ENCODE results near the gene RFTN1. TPM values are rescaled to one million over a fixed set of nuclear protein-coding genes. Genes with fewer than 3 reads are reported as not detected.

Gene RFTN1
- total and polyA plus RNA-seq, 2 donors (not counting 3 experiments of a cell fraction or from before 2014, with no cell fraction given) = 40.3 to 43.3 TPM

DNA sequence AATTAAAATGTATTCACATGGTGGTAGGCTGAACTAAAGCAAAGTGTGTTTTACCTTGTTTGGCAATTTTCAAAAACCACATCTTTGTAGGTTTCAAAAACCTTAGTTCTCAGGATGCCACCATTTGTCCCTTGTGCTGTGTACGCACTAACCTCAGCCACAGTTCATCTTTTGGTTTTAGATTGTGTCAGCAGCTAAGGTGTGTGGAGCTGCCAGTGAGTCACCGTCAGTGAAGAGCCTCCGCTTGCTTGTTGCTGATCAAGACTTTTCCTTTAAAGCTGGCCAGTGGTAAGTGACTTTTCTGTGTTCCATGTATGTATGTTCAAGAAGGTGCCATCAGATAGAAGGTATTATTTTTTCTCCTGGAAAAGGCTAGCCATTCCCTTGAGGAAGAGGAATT is 227.3 kb downstream of the RFTN1 start:
- DNase-seq (ENCODE audit: low read depth, low spot score) (no peak), FAIRE-seq (no peak)
- intact Hi-C loops (cut with micrococcal nuclease) (no loop called here), dilution Hi-C loops (cut with MboI; ENCODE audit: extremely low pct_ligation_motif_present, low sequenced_read_pairs) (no loop called here)
- H2AFZ ChIP-seq (ENCODE audit: low read depth, low read length) = no peak overlapping the region
- BruUV-seq (replicated peaks) = no TSS peak
- H3K4me3 ChIP-seq (replicated peaks in 1 of 3; ENCODE audit: insufficient read depth in 1 of 3, low read depth in 1 of 3, low read length in 3 of 3) = no peak overlapping the region
- no peak overlapping the region for H3K4me2 ChIP-seq (ENCODE audit: insufficient read depth, low read length)
- CTCF ChIA-PET = interaction anchor here (0.9 to 2.2 kb wide), 5 partner anchors 37 to 265 kb away, joined by 3 to 11 read pairs (median 3); no protein-coding TSS in a partner anchor
- H3K36me3 ChIP-seq (ENCODE audit: control insufficient read depth in 2 of 2, extremely low read depth in 1 of 2, insufficient read depth in 2 of 2, low read length in 2 of 2) = peaks cover 1 to 3% of the 10 kb centered on the region in 2 experiments
- no peaks in the 10 kb centered on the region for H3K27me3 ChIP-seq (ENCODE audit: control insufficient read depth in 2 of 2, insufficient read depth in 2 of 2, low read length in 2 of 2)
- POLR2A ChIA-PET = no interaction called here
- no peak overlapping the region for H3K27ac ChIP-seq (ENCODE audit: insufficient read depth, low read depth, low read length)
- H3K79me2 ChIP-seq (ENCODE audit: control insufficient read depth, insufficient read depth, low read length) = no peaks in the 10 kb centered on the region
- H4K20me1 ChIP-seq (replicated peaks; ENCODE audit: control insufficient read depth, extremely low read depth, insufficient read depth, low read length) = no peaks in the 10 kb centered on the region
- no peaks in the 10 kb centered on the region for H3K9me1 ChIP-seq (replicated peaks; ENCODE audit: control insufficient read depth, extremely low read depth, insufficient read depth, low read length)
- peaks cover 2% of the 10 kb centered on the region for H3K4me1 ChIP-seq (ENCODE audit: control insufficient read depth, extremely low read depth, insufficient read depth, low read length)
- TF ChIP-seq, protein P1, sequence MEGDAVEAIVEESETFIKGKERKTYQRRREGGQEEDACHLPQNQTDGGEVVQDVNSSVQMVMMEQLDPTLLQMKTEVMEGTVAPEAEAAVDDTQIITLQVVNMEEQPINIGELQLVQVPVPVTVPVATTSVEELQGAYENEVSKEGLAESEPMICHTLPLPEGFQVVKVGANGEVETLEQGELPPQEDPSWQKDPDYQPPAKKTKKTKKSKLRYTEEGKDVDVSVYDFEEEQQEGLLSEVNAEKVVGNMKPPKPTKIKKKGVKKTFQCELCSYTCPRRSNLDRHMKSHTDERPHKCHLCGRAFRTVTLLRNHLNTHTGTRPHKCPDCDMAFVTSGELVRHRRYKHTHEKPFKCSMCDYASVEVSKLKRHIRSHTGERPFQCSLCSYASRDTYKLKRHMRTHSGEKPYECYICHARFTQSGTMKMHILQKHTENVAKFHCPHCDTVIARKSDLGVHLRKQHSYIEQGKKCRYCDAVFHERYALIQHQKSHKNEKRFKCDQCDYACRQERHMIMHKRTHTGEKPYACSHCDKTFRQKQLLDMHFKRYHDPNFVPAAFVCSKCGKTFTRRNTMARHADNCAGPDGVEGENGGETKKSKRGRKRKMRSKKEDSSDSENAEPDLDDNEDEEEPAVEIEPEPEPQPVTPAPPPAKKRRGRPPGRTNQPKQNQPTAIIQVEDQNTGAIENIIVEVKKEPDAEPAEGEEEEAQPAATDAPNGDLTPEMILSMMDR (IDR thresholded peaks at IDR 0.05; ENCODE audit: extremely low read depth in 1 of 2, insufficient read depth in 1 of 2, low read depth in 1 of 2, low read length in 2 of 2) = no peak
- no peak for TF ChIP-seq POLR2A (IDR thresholded peaks at IDR 0.05; ENCODE audit: low read depth, low read length)
- TF ChIP-seq MAX (IDR thresholded peaks at IDR 0.05; ENCODE audit: insufficient read depth, insufficient read length) = no peak
- no peak for TF ChIP-seq POLR2AphosphoS5 (IDR thresholded peaks at IDR 0.05; ENCODE audit: insufficient read depth, low read depth, low read length)
- no peak for TF ChIP-seq GATA2 (IDR thresholded peaks at IDR 0.05; ENCODE audit: insufficient read depth, insufficient read length, low read depth, low read length)
- no peak for TF ChIP-seq EZH2 (IDR thresholded peaks at IDR 0.05; ENCODE audit: borderline replicate concordance, low read depth, low read length, severe bottlenecking)
- no peak for TF ChIP-seq MYC (IDR thresholded peaks at IDR 0.05; ENCODE audit: low read depth, low read length)
- TF ChIP-seq FOS (IDR thresholded peaks at IDR 0.05; ENCODE audit: borderline replicate concordance, insufficient read depth, low read length) = no peak
- TF ChIP-seq JUN (IDR thresholded peaks at IDR 0.05; ENCODE audit: borderline replicate concordance, insufficient read depth, insufficient read length, low read depth) = no peak
- no peak overlapping the region for H3K9ac ChIP-seq (replicated peaks; ENCODE audit: extremely low read depth, insufficient read depth, low read length)
- H3K9me3 ChIP-seq (replicated peaks; ENCODE audit: control insufficient read depth, insufficient read depth, low read length) = no peaks in the 10 kb centered on the region
